HUDEP-2 (cell line): ENCODE data around the gene CAB39L.
"Not testable (repeated sequence)": the region's sequence is repeated elsewhere in the genome, so short reads cannot be mapped to it uniquely, and the experiment has no call there.

Source experiments
- DNase-seq, 76 experiments: peaks; one replicate each; lab custom pipeline; 2025; ENCODE audit not compliant: unreplicated experiment in 76 of 76; lab: John Stamatoyannopoulos, UW

CAB39L gene

DNA sequence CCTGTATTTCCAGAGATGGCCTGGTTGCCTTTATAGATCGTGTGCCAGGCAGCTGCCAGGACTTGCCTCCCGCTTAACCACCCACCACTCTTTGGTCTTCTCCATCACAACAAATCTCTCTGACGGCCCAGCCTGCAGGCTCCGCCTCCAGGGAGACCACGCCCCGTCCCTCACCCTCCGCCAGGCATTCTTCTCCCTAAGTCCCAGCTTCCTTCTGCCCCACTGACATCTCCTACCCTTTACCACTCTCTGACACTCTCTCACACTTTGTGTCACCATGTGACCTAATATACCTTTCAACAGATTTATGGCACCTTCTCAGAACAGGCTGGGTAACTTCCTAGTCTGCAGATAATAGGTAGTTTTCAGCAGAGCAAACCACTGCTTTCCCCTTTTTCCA lies 95.1 kb downstream of the CAB39L start:
- DNase-seq = no peak

DNA sequence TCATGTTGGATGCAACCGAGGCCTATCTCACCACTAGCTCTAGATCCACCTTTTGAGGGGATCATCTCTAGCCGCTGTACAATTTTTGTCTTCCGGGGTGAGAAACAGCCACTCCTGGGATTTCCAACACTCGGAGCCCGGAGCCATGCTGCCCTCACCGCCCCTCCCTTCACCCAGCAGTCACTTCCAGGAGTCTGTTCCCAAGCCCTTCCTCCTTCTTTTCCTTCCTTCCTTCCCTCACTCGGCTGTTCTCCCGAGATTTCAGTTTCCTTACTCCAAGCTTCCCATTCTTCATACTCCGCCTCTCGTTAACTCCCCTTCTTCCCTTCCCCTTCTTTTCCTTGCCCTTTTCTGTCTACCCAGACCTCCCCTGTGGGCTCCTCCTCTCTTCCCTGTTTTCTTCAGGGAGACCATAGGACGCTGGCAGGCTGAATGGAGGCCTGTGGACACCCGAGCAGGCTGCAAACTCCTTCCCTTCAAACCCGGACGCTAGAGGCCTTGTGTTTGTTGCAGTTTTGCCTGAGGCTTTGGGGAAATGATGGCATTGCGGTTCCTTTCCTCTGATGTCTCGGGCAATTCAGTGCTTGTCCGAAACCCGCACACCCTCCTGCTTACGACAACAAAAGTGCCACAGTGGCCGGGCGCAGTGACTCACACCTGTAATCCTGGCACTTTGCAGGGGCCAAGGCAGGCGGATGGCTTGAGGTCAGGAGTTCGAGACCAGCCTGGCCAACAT lies 96.0 kb downstream of the CAB39L start:
- DNase-seq = no peak

DNA sequence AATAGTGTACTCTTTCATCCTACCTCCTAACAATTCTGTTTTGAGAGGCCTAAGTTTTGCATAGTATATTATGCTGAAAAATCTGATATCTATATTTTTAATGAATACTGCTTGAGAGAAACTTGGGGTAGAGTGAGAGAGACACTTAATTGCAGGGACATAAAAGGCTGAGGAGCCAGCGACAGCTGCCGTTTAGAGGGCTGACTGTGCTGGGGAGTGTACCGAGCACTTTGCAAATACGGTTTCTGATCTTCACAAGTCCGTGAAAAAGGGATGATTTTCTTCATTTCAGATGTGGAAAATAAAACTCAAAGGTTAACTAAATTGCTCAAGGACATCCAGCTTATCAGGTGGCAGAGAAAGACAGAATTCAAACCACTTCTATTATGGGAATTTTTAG lies 97.4 kb downstream of the CAB39L start:
- DNase-seq = no peak

DNA sequence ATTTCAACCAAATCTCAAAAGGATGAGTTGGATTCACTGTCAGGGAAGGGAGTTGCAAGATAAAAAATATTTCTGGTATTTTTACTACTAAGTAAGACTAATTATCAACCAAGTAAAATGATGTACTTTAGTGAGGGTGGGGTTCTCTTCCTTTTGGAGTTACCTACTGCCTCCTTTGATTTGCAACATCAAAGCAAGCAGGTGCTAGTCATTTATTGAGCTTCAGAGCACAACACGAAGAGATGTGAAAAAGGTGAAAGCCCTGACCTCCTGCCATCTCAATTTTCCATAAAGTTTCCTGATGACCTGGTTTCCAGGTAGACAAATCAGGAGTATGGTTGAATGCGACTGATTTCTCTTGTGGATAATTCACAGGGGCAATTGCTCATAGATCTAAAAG lies 100.1 kb downstream of the CAB39L start:
- no peak for DNase-seq

DNA sequence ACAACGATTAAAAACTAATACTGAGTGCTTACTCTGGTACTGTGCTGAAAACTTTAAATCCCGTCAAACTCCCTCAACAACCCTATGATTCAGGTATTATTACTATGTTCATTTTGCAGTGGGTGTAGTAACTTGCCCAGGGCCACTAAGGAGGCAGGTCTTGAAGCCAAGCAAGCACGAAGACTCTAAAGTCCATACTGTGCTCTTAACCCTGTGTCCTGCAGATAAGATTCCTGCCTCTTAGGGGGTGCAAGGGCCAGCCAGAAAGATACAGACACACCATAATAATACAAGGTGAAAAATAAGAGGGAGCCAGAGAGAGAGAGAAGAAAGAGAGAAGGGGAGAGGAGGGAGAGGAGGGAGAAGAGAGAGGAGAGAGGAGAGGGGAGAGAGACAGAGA lies 100.6 kb downstream of the CAB39L start:
- DNase-seq = no peak

DNA sequence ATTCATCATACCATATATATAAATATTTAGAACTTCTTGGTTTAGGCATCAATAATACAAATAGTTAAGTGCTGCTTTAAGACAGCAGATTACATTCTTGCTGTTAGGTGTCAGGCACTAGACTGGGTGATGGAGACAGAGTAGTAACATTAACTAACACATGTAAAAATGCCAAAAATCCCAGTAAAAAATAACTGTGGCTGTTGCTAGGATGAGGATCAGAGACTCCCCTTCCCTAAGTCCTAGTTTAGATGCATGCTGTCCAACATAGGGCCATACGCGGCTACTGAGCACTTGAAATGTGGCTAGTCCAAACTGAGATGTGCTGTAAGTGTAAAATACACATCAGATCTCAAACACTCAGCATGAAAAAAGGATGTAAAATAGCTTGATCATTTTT lies 101.4 kb downstream of the CAB39L start:
- DNase-seq = no peak

DNA sequence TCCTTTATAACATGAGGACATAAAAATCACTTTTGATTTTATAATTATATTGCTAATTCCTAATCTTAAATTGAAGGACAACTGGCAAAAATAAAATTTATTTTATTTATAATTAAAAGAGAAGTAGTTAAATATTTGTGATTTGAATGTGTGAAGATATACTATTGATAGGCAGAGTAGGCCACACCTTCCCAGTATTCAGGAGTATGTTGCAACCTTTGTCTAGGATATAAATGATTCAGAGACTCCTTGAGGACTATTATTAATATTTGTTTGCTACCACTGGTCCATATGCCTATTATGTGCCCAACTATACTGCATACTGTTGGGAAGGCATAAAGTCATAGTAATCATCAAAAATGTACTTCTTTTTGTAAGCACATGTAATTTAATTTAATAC lies 101.9 kb downstream of the CAB39L start:
- DNase-seq = no peak

DNA sequence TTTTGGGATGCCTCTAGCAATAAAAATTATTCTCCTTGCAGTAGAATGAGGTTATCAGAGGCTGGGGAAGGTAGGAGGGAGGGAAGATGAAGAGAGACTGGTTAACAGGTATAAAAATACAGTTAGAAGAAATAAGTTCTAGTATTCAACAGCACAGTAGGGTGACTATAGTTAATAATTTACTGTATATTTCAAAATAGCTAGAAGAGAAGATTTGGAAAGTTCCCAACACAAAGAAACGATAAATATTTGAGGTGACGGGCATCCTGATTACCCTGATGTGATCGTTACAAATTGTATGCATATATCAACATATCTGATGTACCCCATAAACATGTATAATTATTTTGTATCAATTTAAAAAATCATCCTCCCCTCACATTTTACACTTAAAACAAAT lies 102.3 kb downstream of the CAB39L start:
- DNase-seq = no peak

DNA sequence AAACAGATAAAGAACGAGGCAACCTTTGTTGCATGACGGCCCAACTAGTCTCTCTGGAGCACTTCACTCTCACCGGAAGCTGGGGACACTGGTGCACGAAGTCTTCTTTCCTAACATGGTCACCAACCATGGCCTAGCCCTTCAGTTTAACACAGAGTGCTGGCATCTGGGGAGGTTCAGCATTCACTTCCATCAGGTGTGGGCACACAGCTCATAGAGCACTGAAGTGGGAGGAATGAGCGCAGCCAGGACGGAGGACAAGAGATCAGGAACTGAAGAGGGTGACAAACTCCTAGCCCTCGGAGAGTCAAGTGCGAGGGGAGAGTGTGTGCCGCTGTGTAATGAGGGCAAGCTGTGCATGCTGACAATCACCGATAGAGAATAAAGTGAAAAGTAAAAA lies 103.7 kb downstream of the CAB39L start:
- DNase-seq = no peak

DNA sequence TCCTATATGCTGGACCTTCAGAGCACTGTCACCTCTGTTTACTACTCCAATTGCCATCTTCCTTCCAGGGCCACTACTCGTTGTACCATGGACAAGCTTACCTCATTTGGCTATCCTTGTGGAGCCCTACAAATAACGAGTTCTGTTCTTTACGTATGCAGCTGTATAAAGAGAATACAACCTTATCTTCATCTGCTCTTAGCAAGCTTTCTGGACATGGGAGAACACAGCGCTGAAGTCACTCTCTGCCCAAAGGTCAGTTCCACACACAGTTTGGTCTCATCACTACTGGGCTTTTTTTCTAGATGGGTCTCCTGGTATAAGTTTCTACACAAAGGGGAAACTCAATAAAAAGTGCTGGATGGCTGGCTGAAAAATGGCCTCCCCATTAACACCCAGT lies 107.2 kb downstream of the CAB39L start:
- DNase-seq = no peak

DNA sequence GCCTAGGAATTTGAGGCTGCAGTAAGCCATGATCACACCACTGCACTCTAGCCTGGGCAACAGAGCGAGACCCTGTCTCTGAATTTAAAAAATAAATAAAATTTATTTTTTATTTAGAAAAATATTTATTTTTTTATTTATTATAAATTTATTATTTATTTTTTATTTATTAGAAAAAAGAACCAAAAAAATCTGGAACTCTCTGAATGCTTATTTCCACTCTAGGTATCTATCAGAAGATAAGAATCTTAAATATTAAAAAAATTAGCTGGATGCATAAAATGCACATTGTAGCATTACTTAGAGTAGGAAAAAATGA lies 113.4 kb downstream of the CAB39L start:
- no peak for DNase-seq

DNA sequence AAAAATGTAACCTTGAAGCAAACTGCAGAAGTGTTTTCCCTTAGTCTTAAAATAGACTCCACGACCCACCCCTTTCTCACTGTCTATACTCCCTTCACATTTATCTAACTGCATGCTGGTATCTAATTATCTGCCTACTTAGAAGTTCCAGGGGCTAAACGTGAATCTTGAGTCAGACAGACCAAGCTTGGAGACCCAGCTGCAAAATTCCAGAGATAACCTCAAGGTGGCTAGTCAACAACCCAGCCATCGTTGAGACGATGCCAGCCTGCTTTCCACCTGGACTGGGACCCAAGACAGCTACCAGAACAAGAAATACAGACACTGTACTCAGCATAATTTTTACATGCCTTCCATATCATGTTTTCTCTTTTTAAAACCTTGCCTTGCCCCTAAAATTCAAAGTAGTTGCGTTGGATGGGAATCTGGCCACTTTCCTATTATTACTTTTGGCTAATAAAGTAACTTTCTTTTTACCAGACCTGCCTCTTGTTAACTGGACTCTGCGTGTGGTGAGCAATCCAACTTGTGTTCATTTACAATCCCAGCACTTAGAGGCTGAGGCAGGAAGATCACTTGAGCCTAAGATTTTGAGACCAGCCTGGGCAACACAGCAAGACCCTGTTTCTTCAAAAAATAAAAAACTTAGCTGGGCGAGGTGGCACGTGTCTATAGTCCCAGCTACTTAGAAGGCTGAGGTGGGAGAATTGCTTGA lies 113.9 kb downstream of the CAB39L start:
- DNase-seq = no peak

DNA sequence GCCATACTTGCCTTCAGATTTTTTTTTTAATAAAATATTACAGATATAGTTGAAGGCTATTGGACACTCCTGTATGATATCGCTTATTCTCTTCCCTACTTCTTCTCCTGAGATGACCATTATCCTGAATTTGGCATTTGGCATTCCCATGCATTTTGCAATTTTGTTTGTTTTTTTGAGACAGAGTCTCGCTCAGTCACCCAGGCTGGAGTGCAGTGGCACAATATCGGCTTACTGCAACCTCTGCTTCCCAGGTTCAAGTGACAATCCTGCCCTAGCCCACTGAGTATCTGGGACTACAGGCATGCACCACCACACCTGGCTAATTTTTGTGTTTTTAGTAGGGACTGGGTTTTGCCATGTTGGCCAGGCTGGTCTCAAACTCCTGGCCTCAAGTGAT lies 116.7 kb downstream of the CAB39L start:
- not testable (repeated sequence) for DNase-seq

DNA sequence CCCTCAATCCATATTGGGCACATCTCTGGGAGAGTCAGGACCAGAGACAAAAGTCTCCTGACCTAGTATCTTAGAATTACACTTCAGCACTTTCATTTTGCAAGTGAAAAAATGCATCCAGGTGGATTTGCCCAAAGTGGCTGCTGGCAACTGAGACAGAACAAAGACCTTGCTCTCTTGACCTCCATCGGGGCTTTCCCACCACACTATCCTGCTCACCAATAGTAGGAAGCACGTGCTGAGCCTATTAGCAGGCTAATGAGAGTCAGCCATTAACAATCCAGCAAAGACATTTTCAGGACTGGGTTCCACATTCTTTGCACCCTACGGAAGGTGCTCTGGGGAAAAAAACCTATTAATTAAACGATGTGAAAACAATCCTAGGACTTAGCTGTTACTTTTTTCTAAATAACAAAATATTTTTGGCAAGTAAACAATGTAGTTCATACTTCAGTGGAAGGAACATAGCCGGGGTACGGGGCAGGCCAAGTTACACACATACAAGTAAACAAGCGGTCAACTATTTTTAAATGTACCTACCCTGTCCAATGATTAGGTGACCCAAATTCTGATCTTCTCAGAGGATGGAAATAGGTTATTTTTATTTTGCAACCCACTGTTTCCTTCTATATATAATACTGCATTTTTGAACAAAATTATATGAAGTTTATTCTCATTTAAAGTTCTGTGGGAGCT lies 117.5 kb downstream of the CAB39L start:
- DNase-seq = no peak

DNA sequence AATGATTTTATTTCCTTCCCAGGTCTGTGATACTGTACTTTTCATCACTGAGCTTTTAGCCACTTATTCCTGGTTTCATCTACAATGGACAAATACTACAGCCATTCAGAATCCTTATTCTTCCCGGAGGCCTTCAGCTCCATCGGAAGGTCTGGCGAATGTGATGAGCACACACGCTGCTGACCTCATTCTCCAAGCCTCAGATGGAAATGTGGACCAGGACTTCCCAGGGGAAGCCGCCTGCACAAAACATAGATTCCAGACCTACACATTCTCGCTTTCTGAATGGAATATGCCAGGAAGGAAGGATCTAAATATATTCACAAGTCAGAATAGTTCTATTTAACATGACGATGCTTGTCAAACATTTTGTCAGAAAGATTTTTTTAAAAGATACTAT lies 120.5 kb downstream of the CAB39L start:
- no peak for DNase-seq

DNA sequence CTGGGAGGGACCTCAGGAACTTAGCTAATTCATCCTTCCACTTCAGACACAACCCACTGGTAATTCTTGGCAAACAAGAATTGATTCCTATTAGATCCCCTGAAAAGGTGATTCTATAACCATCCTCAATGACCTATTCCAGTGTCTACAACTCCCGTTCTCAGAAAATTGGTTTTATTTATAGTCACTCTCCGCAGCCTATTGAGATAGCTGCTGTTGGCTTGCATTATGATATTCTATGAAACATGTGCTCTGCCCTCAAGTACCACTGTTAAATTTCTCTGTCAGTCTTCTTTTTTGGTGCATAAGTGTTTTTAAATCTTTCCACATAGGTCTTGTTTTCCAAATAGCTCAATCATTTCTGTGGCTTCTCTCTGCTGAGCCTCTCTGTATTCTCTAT lies 121.2 kb downstream of the CAB39L start:
- no peak for DNase-seq

DNA sequence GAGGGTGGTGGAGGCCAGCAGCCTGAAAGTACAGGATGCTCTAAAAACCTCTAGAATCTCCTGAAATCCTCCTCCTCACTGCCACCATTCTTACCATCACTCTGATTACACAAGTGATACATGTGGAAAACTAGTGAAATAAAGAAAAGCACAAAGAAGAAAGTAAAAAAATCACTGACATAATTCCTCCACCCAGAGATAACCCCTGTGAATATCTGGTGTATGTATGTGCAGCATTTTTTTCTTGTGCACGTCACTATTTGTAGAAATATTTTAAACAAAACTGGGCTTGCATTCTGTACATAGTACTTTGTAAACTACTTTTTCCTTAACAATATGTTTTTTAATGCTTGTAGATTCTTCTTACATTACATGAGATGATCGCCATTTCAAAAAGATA lies 122.9 kb downstream of the CAB39L start:
- DNase-seq = no peak

DNA sequence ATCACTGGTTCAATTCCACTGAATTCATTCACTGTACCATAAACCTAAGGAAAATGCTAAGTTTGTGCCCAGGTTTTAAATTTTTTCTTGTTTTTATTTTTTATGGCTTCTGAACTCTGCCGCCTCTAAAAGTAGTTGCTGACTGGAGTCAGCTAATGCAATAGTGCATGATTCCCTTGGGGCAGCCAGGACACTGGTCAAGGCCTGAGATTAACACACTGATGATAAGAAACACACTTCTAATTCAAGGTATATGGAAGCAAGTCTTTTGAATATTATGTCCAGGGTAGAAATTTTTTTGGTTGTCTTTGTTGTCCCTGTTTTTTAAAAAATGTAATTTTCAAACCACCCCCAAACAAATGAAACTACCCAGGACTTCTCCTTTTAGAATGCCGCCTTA lies 123.9 kb downstream of the CAB39L start:
- no peak for DNase-seq

DNA sequence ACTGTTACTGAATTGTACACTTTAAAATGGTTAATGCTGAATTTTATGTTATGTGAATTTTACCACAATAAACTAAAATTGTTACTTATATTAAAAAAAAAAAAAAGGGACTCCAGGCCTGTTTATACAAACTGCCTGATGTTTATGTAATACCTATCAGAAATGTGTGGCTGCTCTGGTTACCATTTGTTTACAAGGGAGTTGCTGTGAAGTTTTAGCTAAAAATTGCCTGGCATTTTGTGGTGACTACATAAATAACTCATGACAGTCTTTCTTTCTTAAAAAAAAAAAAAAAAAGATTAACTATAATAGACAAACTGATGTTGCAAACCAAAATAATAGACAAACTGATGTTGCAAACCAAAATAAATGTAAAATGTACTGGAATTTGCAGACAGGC lies 124.3 kb downstream of the CAB39L start:
- no peak for DNase-seq

DNA sequence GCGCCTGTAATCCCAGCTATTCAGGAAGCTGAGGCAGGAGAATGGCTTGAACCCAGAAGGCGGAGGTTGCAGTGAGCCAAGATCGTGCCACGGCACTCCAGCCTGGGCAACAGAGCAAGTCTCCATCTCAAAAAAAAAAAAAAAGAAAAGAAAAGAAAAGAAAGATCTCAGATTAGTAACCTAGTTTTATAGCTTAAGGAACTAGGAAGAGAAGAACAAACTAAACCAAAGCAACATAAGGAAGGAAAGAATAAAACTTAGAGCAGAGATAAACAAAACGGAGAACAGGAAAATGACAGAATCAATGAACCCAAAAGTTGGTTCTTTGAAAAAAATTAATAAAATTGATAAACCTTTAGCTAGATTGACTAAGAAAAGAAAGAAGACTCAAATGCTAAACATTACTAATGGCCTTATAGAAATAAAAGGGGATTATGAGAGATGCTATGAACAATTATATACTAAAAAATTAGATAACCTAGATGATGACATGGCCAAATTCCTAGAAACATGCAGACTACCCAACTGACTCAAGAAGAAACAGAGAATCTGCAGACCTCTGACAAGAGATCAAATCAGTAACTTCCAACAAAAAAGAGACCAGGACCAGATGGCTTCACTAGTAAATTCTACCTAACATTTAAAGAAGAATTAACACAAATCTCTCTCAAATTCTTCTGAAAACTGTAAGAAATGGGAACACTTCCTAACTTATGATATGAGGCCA lies 127.9 kb downstream of the CAB39L start:
- peak in 9 of 76 experiments; percentile 4 to 38 (median 14) for DNase-seq

DNA sequence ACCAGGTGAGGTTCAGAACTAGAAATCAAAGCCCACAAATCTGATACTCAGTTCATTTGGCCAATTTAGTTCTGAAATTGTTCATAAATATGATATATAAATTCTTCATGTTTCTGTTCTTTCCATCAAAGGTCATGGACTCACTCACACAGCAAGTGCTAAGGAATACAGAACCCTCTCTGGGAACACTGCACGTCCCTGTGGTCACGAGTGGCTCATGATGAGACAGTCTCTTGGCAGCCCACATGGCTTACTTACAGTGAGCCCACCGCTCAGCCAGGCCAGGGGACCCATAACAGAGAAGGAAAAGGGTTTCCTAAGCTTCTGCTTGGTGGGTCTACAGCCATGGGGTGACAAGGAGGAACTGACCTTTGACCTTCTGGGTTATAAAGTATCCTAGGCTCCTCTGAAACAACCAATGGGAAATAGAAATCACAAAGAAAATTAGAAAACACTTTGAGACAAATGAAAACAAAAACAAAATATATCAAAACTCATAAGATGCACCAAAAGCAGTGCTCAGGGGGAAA lies 128.8 kb downstream of the CAB39L start:
- no peak for DNase-seq
